SKM-1 treated with dmso at 0.1 percent for 144 hours (cell line): Measurements from ENCODE around the gene TMEM232.

ENCODE experiments used
- DNase-seq: peaks from one replicate; lab custom pipeline; 2025; ENCODE audit not compliant: unreplicated experiment; lab: John Stamatoyannopoulos, UW

TMEM232 gene

GRCh38 chr5:110634475-110634874, 92.0 kb downstream of the TMEM232 start:
- DNase-seq = no peak

- DNase-seq = no peak
These were observed 95.2 kb downstream of the TMEM232 start for GRCh38 chr5:110631236-110631635.

GRCh38 chr5:110630350-110630749, 96.1 kb downstream of the TMEM232 start:
- DNase-seq = no peak

GRCh38 chr5:110625376-110625999, 101.0 kb downstream of the TMEM232 start:
- peak; percentile 36 for DNase-seq

GRCh38 chr5:110623874-110624273, 102.6 kb downstream of the TMEM232 start:
- DNase-seq = no peak

- no peak for DNase-seq
These were observed 107.5 kb downstream of the TMEM232 start for GRCh38 chr5:110618941-110619340.

- no peak for DNase-seq
These were observed 110.5 kb downstream of the TMEM232 start for GRCh38 chr5:110616009-110616408.

GRCh38 chr5:110612794-110613247, 113.7 kb downstream of the TMEM232 start:
- DNase-seq = no peak

GRCh38 chr5:110611817-110612216, 114.7 kb downstream of the TMEM232 start:
- no peak for DNase-seq

GRCh38 chr5:110594866-110595265, 131.6 kb downstream of the TMEM232 start:
- no peak for DNase-seq

GRCh38 chr5:110590187-110590586, 136.3 kb downstream of the TMEM232 start:
- peak; percentile 29 for DNase-seq

- DNase-seq = no peak
These were observed 138.0 kb downstream of the TMEM232 start for GRCh38 chr5:110588286-110588980.

GRCh38 chr5:110580625-110581024, 145.8 kb downstream of the TMEM232 start:
- DNase-seq = no peak

GRCh38 chr5:110572729-110573128, 153.7 kb downstream of the TMEM232 start:
- no peak for DNase-seq

- DNase-seq = no peak
These were observed 164.3 kb downstream of the TMEM232 start for GRCh38 chr5:110562191-110562590.

GRCh38 chr5:110561510-110561909, 165.0 kb downstream of the TMEM232 start:
- no peak for DNase-seq

GRCh38 chr5:110549301-110549700, 177.2 kb downstream of the TMEM232 start:
- DNase-seq = no peak

- no peak for DNase-seq
These were observed 178.3 kb downstream of the TMEM232 start for GRCh38 chr5:110548171-110548570.

- no peak for DNase-seq
These were observed 179.0 kb downstream of the TMEM232 start for GRCh38 chr5:110547495-110547894.

- no peak for DNase-seq
These were observed 180.8 kb downstream of the TMEM232 start for GRCh38 chr5:110545716-110546115.

- DNase-seq = no peak
These were observed 181.9 kb downstream of the TMEM232 start for GRCh38 chr5:110544603-110545002.

- no peak for DNase-seq
These were observed 183.5 kb downstream of the TMEM232 start for GRCh38 chr5:110542949-110543348.
